Gastroesophageal sphincter (tissue), 3 donors: ENCODE results near the gene ARHGAP24.

ENCODE experiments used
- EP300 ChIP-seq: sonication (generic); formaldehyde crosslinking; IDR thresholded peaks from one replicate; pipeline ENCODE4 v1.6.1; 2017; ENCODE audit warnings: antibody characterized with exemption, mild to moderate bottlenecking
- TF ChIP-seq, protein P1 (sequence below), 4 experiments: fragments of 200-600 bp in 2 of 4; fragments of 450-650 bp in 2 of 4; sonication (generic) in 1 of 4; IDR thresholded peaks; one replicate each; pipeline ENCODE4 v1.5.1; 2017 to 2019; ENCODE audit warnings: antibody characterized with exemption in 4 of 4, mild to moderate bottlenecking in 2 of 4, moderate library complexity in 2 of 4

DNA sequence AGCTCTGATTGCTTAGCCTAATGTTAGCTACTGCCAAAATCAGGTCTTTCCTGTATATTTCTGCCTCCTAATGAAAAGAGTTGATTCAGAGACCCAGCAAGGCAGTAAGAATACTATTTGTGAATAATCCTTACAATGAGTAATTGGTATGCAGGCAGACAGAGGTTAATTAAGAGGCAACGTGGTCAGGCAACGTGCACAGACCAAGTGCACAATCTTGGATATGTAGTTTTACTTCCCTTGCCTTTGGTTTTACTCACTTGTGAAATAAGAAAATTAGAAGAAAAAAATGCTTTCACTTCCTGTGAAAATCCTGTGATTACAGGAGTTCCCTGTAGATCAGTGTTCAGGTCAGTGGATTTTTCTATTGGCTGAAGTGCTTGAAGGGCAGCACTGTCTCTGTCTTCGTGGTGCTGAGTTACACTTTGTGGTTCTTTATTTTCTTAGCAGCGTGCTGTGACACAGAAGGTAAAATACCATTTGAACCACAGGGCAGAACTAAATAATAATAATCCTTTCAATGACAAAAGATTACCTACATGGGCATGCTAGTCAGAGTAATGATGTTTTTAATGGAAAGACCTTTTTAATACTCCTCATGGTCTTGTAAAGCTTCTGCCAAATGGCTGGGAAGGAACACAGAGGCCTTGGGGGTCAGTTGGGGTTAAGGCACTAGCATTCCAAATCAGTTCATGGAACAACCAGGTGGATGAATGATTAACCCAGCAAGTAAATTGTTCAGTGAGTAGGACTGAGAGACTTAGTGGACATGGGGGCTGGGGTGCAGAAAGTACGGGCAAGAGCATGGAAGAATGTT is 454.0 kb downstream of the ARHGAP24 start:
- TF ChIP-seq EP300 = no peak
- TF ChIP-seq, protein P1, sequence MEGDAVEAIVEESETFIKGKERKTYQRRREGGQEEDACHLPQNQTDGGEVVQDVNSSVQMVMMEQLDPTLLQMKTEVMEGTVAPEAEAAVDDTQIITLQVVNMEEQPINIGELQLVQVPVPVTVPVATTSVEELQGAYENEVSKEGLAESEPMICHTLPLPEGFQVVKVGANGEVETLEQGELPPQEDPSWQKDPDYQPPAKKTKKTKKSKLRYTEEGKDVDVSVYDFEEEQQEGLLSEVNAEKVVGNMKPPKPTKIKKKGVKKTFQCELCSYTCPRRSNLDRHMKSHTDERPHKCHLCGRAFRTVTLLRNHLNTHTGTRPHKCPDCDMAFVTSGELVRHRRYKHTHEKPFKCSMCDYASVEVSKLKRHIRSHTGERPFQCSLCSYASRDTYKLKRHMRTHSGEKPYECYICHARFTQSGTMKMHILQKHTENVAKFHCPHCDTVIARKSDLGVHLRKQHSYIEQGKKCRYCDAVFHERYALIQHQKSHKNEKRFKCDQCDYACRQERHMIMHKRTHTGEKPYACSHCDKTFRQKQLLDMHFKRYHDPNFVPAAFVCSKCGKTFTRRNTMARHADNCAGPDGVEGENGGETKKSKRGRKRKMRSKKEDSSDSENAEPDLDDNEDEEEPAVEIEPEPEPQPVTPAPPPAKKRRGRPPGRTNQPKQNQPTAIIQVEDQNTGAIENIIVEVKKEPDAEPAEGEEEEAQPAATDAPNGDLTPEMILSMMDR (IDR thresholded peaks at IDR 0.05) = no peak
